Effector CD8-positive, alpha-beta T cell (primary cell): ENCODE data around the gene DDX51.

Source experiments
- DNase-seq: peaks from one replicate; lab custom pipeline; 2025; lab: John Stamatoyannopoulos, UW

The DDX51 gene

DNA sequence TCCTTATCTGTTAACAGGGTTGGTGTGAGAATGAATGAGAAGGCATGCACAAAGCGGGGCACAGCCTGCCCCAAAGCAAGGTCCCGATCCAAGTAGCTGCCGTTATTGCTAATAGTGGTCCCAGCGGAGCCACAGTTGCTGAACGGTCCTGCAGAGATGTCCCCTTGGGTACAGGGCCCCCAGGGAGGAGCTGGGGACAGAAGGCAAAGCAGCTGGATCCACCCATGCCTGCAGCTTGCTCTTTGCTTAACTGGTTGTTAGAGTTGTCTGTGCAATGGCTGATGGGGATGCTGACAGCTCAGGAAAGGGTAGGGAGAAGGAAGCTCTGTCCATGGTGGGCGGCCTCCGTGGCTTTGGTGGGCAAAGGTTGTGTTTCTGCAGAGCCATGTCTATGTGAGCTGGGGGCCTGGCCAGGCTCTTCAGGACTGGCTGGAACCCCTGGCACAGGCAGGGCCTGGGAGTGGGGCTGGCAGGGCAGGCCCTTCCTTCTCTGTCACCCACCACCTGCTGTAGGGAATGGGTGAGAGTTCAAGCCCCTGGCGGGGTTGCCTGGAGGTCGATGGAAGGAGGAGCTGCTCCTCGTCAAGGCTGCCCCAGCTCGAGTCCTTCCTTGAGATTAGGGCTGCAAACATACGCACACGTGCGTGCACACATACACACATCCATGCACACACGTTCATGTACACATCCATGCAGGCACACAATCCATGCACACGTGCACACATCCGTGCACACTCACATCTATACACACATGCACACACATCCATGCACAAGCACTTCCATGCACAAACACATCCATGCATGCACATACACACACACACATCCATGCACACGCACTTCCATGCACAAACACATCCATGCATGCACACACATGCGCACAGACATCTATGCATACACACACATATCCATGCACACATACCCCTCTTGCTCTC lies 35.6 kb upstream of the DDX51 start:
- no peak for DNase-seq

DNA sequence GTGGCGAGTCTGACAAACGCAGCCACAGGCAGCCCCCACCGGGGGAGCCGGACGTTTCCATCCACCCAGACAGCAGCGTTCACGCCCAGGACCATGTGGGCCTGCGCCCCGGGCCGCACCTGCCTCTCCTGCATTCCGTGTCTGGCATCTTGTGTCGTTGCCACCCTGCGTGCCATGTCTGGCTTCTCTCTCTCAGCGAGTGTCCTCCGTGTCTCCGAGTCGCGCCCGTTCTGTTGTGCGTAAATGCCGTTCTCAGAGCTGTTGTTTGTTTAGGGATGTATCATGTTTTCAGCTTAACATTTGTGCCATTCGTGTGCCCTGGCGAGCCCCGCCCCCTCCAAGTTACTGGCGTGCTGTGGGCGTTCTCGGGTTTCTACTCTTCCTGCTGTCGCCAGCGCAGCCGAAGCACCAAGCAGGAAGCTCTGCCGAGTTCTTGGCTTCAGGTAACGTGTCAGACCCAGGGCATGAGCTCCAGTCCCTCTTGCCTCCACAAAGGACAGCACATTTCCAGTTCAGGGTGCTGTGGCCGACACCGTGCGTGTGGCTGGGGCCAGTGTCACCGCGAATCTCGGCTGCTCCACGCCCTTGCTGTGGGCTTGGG lies 34.8 kb upstream of the DDX51 start:
- no peak for DNase-seq

DNA sequence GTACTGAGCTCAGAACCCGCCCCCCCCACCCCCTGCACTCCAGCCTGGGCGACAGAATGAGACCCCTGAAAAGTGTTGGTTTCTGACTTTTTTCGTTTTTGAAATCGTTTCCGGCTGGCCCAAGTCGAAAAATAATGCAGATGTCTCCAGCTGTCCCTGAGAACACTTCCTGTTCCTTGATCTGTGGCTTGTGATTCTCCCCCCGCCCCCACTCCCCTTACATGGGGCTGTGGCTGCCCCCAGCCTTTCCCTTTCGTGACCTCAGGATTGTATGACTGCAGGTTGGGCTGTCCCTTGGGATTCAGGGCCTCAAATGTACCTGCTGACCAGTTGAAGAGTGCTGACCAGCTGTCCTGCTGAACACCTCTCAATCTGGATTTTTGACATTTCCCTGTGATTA lies 34.2 kb upstream of the DDX51 start:
- no peak for DNase-seq

DNA sequence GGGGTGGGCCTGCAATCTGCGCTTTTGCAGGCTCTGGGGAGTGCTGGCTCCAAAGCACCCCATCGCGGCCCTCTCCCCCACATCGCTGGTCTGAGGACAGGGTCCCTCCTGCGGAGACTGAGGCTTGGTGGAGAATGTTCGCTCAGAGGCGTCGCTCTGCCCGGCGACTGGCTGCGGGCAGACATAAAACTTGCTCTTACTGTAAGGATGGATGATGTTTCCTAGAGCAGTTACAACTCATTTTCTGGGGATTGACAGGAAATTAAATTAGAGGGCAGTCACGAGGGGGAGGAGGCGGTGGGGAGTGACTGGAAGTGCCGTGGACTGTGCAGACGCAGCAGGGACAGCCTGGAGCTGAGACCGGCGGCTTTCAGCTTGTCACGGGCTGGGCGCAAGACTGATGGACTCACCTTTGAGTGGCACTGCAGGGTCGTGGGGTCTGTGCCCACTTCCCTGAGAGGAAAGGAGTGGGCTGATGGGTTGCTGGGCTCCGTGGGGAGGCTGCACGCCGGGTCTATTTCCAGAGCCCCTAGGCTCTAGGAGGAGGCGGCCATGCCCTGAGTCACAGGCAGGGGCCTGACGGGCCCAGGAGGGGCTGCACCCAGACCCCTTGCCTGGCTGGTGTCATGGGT lies 32.9 kb upstream of the DDX51 start:
- DNase-seq: no peak

DNA sequence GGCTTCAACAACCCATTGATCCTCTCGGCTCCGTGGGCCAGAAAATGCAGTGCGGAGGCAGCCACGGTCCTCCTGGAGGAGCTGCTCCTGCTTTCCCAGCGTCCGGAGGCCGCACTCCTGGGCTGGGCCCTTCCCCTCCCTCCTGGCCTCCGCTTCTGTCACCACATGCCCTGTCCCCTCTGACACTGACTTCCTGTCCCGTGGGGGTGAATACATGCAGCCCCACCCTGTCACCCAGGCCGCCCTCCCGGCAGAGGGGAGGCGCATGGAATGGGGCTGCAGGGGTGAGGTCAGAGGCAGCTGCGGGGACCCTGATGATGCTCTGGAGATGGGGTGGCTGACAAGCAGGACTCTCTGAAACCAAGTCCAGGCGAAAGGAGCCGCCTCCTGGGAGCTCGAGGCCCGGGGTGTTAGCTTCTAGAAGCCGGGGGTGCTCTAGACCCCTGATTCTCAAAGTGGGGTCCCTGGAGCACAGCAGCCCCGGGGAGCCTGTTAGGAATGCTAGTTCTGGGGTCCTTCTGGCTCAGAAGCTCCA lies 32.3 kb upstream of the DDX51 start:
- DNase-seq: no peak

DNA sequence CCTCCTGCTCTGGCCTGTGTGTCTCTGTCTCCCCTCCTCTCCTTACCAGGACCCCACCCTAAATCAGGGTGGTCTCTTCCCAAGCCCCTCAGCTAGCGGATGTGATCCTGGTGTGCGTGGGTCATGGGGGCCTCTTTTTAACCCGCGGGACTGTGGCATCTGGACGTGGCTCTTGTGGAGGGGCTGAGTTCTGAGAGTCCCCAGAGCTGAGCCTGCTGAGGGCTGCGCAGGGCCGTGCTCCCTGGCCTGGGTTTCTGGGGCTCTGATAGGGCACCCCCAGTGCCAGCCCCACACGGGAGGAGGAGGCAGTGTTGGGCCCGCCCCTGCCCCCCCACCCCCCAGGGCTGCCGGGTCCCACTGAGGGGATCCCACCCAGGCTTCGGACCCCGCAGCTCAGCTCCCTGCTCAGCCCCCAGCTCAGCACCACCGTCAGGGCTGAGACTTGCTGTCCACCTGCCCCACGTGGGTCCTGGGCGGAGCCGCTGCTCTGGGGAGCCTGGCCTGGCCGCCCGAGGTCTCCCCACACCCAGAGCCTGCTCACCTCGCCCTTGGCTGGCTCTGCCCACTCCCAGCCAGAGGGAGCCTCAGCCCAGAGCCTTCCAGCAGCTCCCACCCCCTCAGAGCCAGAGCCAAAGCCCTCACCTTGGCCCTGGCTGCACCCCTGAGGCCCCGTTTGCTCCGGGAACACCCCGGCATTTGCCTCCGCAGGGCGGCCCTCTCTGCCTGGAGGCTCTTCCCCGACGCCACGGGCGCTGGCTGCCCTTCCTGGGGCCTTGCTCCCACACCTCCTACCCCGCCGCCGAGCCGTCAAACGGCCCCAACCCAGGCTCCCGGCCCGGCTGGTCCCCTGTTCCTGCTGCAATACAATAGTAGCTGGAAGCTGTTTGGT lies 31.6 kb upstream of the DDX51 start:
- DNase-seq: no peak

DNA sequence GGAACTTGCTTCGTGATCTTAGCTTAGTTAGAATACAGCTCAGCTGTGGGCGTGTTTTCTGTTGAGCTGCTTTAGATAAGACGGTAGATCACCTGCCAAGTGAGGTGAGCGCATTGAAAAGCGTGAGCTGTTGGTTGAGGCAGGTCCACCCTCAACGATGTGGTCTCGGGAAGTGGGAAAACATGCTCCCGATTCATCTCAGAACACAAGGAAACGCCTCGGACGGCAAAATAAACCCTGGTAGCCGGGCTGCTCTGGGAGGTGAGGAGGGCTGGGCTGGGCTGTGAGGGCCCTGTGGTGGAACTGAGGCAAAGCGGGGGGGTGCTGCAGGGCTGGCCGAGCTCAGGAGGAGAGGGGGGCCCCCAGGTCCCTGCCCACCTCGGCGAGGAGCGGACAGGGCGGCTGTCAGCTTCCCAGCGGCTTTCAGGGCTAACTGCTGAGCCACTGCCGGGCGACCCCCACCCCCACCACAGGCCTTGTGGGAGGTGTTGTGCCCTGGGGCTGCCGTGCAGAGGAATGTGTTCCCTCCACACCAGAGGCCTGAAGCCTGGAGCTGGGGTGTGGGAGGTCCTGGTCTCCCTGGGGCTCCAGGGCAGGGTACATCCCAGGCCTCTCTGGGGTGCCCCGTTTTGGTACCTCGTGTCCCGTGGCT lies 30.8 kb upstream of the DDX51 start:
- no peak for DNase-seq

DNA sequence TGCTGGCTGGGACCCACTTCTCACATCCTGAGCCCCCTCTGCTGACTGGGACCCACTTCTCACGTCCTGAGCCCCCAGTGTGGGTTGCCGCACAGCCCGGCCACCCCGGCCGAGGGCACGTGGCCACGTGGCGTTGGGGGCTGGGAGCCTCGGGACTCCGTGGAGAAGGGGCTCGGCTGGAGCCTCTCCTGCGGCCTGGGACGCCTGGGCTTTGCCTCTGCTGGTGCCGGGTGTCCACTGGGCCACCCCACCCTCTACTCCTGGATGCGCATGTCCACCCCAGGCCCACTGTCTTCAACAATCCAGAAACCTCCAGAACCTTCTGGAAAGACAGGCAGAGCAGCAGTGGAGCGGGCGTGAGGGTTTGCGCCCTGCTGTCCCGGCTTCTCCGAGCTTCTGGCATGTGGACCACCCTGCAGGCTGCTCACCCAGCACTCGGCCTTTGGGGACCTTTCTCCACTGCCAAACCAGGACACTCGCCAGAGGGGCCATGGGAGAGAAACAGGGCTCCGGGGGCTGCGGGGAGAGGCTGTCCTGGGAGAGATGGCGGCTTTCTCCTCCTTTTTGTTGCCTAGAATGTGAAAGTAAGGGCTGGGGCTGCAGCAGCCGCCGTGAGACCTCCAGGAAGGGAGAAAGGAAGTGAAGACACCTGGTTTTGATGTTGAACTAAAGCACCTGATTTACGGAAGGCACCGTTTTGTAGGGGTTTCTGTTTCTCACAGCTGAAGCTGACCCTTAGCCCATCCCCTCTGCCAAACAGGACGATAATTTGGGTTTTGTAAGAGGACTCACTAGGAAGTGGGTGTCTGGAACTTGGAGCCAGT lies 30.1 kb upstream of the DDX51 start:
- no peak for DNase-seq

DNA sequence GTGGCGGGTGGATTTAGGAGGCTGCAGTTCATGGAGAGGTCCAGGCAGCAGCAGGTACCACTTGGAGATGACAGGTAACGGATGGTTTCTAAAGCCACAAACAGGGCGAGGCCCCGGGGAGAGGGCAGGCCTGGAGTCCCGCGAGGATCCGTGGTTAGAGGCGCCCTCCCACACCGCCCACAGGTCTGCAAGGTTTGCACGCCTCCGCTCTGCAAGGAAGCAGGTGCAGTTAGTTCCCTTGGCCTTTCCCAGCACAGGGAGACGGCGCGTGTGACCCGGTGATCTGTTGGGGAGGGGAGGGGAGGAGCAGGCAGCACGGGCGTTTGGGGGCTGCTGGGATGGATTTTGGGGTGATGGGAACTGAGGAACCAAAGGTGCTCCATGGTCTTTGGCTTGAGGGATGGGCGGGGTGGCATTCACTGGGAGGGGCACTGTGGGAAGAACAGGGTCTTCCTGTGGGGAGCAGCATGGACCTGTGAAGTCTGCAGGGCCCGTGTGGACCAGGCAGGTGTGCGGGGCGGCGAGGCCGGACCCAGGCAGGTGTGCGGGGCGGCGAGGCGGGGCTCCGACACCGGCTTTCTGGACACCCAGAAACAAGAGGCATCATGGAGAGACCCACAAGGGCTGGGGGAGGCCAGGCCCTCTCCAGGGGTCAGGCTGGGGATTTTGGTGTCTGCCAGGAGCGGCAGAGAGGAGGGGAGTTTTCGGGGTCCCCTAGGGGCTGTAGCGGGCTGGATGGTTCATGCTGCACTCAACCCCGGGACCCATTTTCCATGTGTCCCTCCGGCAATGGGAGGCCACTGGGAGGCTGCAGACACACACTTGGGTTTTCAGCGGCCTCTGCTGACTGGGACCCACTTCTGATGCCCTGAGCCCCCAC lies 29.3 kb upstream of the DDX51 start:
- DNase-seq: no peak

DNA sequence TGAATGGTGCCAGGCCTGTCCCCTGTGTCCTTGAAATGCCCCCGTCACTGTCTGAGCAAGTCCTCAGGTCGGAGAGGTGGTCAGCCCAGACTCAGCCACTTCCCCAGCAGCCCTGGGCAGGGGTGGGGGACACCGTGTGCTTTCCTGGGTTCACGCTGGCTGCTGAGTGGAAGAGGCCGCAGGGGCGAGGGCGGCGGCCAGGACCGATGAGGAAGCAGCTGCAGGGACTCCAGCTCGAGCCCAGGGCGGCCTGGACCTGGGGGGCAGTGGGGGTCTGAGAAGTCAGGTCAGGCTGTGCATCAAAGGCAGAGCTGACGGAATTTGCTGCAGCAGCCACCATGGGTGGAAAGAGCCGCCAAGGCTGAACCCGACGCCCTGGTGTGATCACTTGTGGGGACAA lies 28.5 kb upstream of the DDX51 start:
- DNase-seq: no peak

DNA sequence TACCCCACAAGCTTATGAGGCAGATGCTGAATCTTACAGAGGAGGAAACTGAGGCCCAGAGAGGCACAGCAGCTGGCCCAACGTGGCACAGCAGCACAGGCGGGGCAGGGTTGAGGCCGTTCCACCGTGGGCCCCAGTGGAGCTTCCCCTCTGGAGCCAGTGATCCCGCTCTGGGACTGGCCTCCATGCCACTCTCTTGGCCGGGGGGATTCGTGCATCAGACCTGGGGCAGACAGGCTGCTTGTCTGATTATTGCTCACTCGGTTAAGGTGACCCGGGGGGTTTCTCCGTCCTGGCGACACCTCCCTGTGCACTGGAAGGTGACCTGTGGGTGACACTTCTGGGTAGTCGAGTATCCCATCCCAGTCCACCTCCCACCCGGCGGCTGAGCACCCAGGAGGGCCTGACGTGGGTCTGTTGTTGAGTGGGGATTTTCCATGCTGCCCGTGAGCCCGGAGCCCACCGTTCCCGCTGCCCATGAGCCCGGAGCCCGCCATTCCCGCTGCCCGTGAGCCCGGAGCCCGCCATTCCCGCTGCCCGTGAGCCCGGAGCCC lies 27.9 kb upstream of the DDX51 start:
- no peak for DNase-seq

DNA sequence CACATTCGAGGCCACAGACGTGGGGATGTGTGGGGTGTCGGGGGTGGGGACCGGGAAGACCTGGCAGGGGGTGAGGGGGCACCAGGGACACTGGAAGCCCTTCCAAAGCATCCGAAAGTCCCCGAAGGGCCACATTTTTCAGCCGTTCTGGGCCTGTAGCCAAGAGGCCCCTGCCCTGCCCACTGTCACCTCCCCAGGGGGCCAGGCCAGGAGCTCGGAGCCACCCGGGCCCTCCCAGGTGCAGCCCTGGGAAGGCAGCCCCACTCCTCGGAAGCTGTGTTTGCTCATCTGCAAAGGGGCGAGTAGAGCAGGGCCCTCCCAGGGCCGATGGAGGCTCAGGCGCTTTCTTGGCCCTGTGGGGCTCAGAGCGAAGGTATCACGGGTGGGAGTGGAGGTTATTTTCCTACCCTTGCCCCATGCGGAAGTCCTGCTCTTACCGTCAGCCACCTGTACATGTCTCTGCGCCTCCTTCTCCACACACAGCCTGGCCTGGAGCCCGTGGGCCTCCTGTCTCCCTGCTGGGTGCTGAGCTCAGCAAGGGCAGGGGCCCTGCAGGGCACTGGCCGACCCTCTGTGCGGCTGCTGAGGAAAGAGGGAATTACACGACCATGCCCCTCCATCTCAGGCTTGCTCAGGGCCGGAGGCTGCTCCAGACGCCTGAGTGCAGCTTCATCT lies 27.3 kb upstream of the DDX51 start:
- DNase-seq: no peak

DNA sequence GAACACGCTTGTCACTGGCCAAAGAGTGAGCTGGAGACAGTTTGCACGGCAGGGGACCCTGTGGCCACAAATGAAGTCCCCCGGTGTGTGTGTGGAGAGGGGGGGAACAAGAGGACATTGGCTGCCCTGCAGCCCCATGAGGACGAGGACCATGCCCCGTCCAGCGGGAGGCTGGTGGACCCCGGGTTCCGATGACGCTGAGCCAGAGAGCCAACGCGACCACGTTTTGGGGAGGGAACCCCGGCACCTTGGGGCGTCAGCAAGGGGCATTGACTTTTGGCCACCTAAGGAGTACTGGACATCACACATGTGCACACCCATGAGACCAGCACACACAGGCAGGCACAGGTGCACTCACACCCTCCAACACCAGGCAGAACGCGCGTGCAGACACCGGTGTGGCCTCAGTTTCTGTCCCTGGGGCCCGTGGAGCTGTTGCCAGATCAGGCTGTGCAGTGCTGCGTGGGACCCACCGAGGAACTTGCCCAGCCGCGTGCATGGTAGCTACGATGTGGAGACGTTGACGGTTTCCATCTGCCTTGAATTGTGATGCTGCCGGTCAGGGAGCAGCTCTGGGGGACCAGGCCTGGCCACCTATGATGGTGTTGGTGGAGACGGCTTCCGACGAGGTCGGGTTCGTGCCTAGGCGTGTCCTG lies 26.6 kb upstream of the DDX51 start:
- no peak for DNase-seq

DNA sequence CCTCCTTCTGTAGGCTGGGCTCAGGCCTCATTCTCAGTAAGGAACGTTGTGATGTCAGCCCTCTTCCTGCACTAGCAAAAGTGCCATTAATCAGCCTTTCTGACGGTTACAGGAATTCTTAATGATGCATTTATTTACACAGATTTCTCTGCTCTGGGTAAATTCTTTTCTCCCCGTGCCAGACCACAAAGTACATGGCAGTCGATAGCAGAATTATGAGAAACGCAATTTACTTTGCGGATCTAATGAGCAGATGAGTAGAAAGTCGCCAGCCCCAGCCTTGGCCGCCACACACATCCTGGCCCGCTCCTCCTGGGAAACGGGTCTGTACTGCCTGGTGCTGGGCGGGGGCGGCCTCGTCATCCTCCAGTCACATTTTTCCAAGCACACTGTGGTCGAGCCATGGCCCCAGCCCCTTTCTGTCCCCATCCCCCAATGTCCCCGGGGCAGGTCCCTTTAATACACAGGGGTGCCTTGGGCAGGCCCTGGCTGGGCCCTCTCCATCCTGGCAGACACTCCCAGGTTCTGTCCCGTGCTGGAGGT lies 26.0 kb upstream of the DDX51 start:
- DNase-seq: no peak

DNA sequence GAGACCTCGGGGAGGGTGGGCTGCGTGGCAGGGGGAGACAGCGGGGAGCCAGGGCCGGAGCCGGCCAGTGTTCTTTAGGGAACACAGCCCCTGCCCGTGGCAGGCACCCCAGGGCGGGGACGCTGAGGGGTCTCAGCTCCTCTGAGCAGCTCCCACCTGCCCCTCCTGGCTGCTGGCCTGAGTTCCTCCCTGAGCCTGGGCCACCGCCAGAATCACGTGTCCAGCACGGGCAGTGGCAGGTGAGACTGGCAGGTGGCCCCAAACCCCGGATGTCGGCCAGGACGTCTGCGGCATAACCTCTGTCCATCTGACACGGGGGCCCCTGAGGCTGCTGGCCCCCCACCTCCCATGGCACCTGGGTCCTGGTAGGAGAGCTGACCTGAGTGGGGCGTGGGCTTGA lies 25.3 kb upstream of the DDX51 start:
- DNase-seq: no peak

DNA sequence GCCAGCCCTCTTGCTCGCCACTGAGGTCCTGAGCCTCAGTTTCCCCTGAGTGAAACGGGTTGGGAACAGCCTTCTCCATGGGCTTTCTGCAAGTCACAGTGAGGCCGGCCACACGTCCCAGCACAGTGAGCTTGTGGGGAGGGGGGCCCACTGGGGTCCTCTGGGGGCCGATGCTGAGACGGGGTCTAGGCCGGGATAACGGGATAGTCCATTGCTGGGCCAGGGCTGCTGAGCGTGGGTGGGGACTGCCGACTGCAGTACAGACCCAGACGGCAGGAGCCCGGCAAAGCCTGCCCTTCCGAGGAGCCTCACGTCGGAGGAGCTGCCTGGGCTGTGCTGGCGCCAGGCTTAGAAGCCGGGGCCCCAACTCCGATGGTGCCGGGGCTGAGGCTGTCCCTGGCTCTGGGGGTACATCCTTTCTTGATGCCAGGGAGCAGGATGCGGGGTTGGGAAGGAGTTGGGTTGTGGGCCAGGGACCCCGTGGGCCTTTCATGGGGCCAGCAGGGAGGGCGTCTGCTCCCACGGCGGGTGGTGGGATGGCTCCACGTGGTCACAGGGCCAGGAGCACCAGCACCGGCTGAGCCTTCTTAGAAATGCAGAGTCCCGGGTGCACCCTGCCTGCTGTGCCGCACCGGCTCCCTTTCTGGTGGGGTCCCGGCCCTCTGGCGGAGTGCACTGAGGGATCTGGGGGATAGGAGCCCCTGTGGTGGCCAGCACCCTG lies 24.4 kb upstream of the DDX51 start:
- no peak for DNase-seq
